Neural progenitor cell (in vitro differentiated cells): ENCODE measurements around the gene MTG1. TPM values are rescaled to one million over a fixed set of nuclear protein-coding genes. Genes with fewer than 3 reads are reported as not detected.
A peak's percentile ranks its signal among the peaks of the same experiment; 100 is the strongest.

Source experiments
- DNase-seq: peaks from one replicate; pipeline ENCODE4 v3.0.0-alpha.2; 2016; ENCODE audit warnings: low spot score
- H2AFZ ChIP-seq: fragments of 200-600 bp; sonication (generic); replicated peaks from 2 replicates; pipeline ENCODE4 v1.6.1; 2016; ENCODE audit warnings: antibody characterized with exemption
- H3F3A ChIP-seq: fragments of 200-600 bp; sonication (generic); 2 replicates; pipeline ENCODE4 v1.6.1; 2016; ENCODE audit warnings: antibody characterized with exemption, low read depth
- H3K27ac ChIP-seq: fragments of 200-600 bp; sonication (generic); 2 replicates; pipeline ENCODE4 v1.5.1; 2016; ENCODE audit warnings: mild to moderate bottlenecking
- H3K27me3 ChIP-seq: fragments of 200-600 bp; sonication (generic); 2 replicates; pipeline ENCODE4 v1.6.1; 2016; ENCODE audit warnings: mild to moderate bottlenecking, moderate library complexity
- H3K36me3 ChIP-seq: fragments of 200-600 bp; sonication (generic); 2 replicates; pipeline ENCODE4 v1.5.1; 2016
- H3K4me1 ChIP-seq: fragments of 200-600 bp; sonication (generic); 2 replicates; pipeline ENCODE4 v1.6.1; 2016; ENCODE audit warnings: mixed run types
- H3K4me2 ChIP-seq: fragments of 200-600 bp; sonication (generic); 2 replicates; pipeline ENCODE4 v1.6.1; 2016
- H3K4me3 ChIP-seq: fragments of 200-600 bp; sonication (generic); 2 replicates; pipeline ENCODE4 v1.5.1; 2016
- H3K79me2 ChIP-seq: fragments of 200-600 bp; sonication (generic); 2 replicates; pipeline ENCODE4 v1.6.1; 2016; ENCODE audit warnings: low read depth
- H3K9ac ChIP-seq: fragments of 200-600 bp; sonication (generic); 2 replicates; pipeline ENCODE4 v1.6.1; 2016
- H3K9me3 ChIP-seq: fragments of 200-600 bp; sonication (generic); 2 replicates; pipeline ENCODE4 v1.5.1; 2016; ENCODE audit warnings: low read depth
- H4K20me1 ChIP-seq: fragments of 200-600 bp; sonication (generic); 2 replicates; pipeline ENCODE4 v1.6.1; 2016; ENCODE audit warnings: low read depth
- H3K27ac Mint-ChIP-seq: 3 replicates; pipeline ENCODE4 v1.8.0; 2021; ENCODE audit warnings: mixed read lengths
- H3K27me3 Mint-ChIP-seq: 2 replicates; pipeline ENCODE4 v1.8.0; 2022; ENCODE audit warnings: low read depth, mild to moderate bottlenecking, inconsistent platforms, moderate library complexity, mixed read lengths; ENCODE audit not compliant: insufficient read depth
- H3K36me3 Mint-ChIP-seq: 3 replicates; pipeline ENCODE4 v1.8.0; 2021; ENCODE audit warnings: mixed read lengths
- H3K4me1 Mint-ChIP-seq: 3 replicates; pipeline ENCODE4 v1.8.0; 2021; ENCODE audit warnings: mixed read lengths
- H3K4me3 Mint-ChIP-seq: 3 replicates; pipeline ENCODE4 v1.8.0; 2021; ENCODE audit warnings: mild to moderate bottlenecking, moderate library complexity, mixed read lengths
- H3K9me3 Mint-ChIP-seq: 3 replicates; pipeline ENCODE4 v1.8.0; 2020; ENCODE audit warnings: mixed read lengths
- CTCF ChIP-seq: fragments of 200-600 bp; sonication (generic); IDR thresholded peaks from 2 replicates; pipeline ENCODE4 v1.5.1; 2017; ENCODE audit warnings: antibody characterized with exemption, mild to moderate bottlenecking
- EZH2 ChIP-seq: fragments of 200-600 bp; sonication (generic); IDR thresholded peaks from 2 replicates; pipeline ENCODE4 v1.6.1; 2017; ENCODE audit warnings: antibody characterized with exemption, mild to moderate bottlenecking, moderate library complexity
- EZH2phosphoT487 ChIP-seq: fragments of 200-600 bp; sonication (generic); IDR thresholded peaks from 2 replicates; pipeline ENCODE4 v1.6.1; 2017; ENCODE audit warnings: antibody characterized with exemption
- total RNA-seq: library from RNA; depleted of rRNA; stranded (reverse); fragments of >200 nt; gene quantifications from 2 replicates; pipeline ENCODE4 v1.2.3, GENCODE V29; 2015; ENCODE audit warnings: low replicate concordance

Gene MTG1
- total RNA-seq, 1 donor from 2014 or later, result 28.0 TPM

- H3K9me3 Mint-ChIP-seq, result no peaks in the 10 kb centered on the region
- no peaks in the 10 kb centered on the region for H3F3A ChIP-seq
- no peak overlapping the region for H3K4me2 ChIP-seq
- H2AFZ ChIP-seq, result no peak overlapping the region
- no peak overlapping the region for H3K27ac Mint-ChIP-seq
- peaks cover 20% of the 10 kb centered on the region for H3K36me3 Mint-ChIP-seq
- no peak overlapping the region for H3K4me3 Mint-ChIP-seq
- no peak overlapping the region for H3K9ac ChIP-seq
- TF ChIP-seq EZH2phosphoT487, result no peak
- H3K27ac ChIP-seq, result no peak overlapping the region
- H3K27me3 ChIP-seq, result no peaks in the 10 kb centered on the region
- H3K4me1 ChIP-seq, result peaks cover 3% of the 10 kb centered on the region
- H3K27me3 Mint-ChIP-seq, result peaks cover 2% of the 10 kb centered on the region
- peaks cover 10% of the 10 kb centered on the region for H4K20me1 ChIP-seq
- H3K9me3 ChIP-seq, result no peaks in the 10 kb centered on the region
- H3K4me3 ChIP-seq, result no peak overlapping the region
- H3K79me2 ChIP-seq, result peaks cover 16% of the 10 kb centered on the region
- H3K36me3 ChIP-seq, result no peaks in the 10 kb centered on the region
- H3K4me1 Mint-ChIP-seq, result no peaks in the 10 kb centered on the region
- DNase-seq, result no peak
Observed at GRCh38 chr10:133368153-133368552, 25.8 kb upstream of the MTG1 start.

- no peak for DNase-seq
- peaks cover 10% of the 10 kb centered on the region for H4K20me1 ChIP-seq
- no peak overlapping the region for H3K27ac ChIP-seq
- Mint-ChIP-seq H3K4me1 (peaks cover 7% of the 10 kb centered on the region), H3K9me3 (no peaks in the 10 kb centered on the region), H3K27ac (no peak overlapping the region), H3K27me3 (peaks cover 2% of the 10 kb centered on the region), H3K36me3 (peaks cover 13% of the 10 kb centered on the region), H3K4me3 (peak overlapping the region; percentile 80)
- H2AFZ ChIP-seq, result no peak overlapping the region
- no peak for TF ChIP-seq EZH2phosphoT487
- no peak for TF ChIP-seq EZH2
- no peak for TF ChIP-seq CTCF
- H3K4me3 ChIP-seq, result no peak overlapping the region
- no peaks in the 10 kb centered on the region for H3K36me3 ChIP-seq
- H3K9ac ChIP-seq, result no peak overlapping the region
- H3K79me2 ChIP-seq, result peaks cover 16% of the 10 kb centered on the region
- H3K4me2 ChIP-seq, result no peak overlapping the region
- H3K4me1 ChIP-seq, result peaks cover 7% of the 10 kb centered on the region
- H3K27me3 ChIP-seq, result peaks cover 15% of the 10 kb centered on the region
- H3F3A ChIP-seq, result peaks cover 16% of the 10 kb centered on the region
- no peaks in the 10 kb centered on the region for H3K9me3 ChIP-seq
Observed at GRCh38 chr10:133370030-133370786, 23.7 kb upstream of the MTG1 start.

GRCh38 chr10:133372507-133372906 is 21.4 kb upstream of the MTG1 start:
- H3K4me3 Mint-ChIP-seq, result peak overlapping the region; percentile 84
- H3K27me3 Mint-ChIP-seq, result peaks cover 11% of the 10 kb centered on the region
- Histone ChIP-seq H3K36me3 (no peaks in the 10 kb centered on the region), H3K9me3 (no peaks in the 10 kb centered on the region), H3K79me2 (peaks cover 16% of the 10 kb centered on the region), H3K27me3 (peaks cover 38% of the 10 kb centered on the region), H3K4me1 (peaks cover 7% of the 10 kb centered on the region), H3F3A (peaks cover 21% of the 10 kb centered on the region), H2AFZ (no peak overlapping the region), H3K9ac (no peak overlapping the region), H4K20me1 (peaks cover 10% of the 10 kb centered on the region), H3K4me2 (peak overlapping the region; percentile 78), H3K4me3 (peak overlapping the region; percentile 97), H3K27ac (no peak overlapping the region)
- H3K36me3 Mint-ChIP-seq, result peaks cover 12% of the 10 kb centered on the region
- H3K4me1 Mint-ChIP-seq, result peaks cover 17% of the 10 kb centered on the region
- no peaks in the 10 kb centered on the region for H3K9me3 Mint-ChIP-seq
- no peak for DNase-seq
- TF ChIP-seq EZH2 (no peak), EZH2phosphoT487 (no peak), CTCF (no peak)
- no peak overlapping the region for H3K27ac Mint-ChIP-seq
